Activated naive CD4-positive, alpha-beta T cell treated with anti-CD3 and anti-CD28 coated beads for 36 hours (primary cell): ENCODE data around the gene TRIM27. TPM values are rescaled to one million over a fixed set of nuclear protein-coding genes. Genes with fewer than 3 reads are reported as not detected.
"Not testable (repeated sequence)": the region's sequence is repeated elsewhere in the genome, so short reads cannot be mapped to it uniquely, and the experiment has no call there.

Source experiments
- CTCF ChIA-PET: fragments of 350-600 bp; sonication (Branson Sonifier 250); formaldehyde crosslinking; loops from one replicate; lab custom pipeline; 2021; ENCODE audit warnings: antibody characterized with exemption; lab: Charles Lee
- DNase-seq: peaks from one replicate; pipeline ENCODE4 v3.0.0-alpha.2; 2020
- H3K27ac Mint-ChIP-seq: one replicate; pipeline ENCODE4 v1.8.0; 2021; ENCODE audit warnings: mild to moderate bottlenecking, mixed read lengths
- H3K27me3 Mint-ChIP-seq: one replicate; pipeline ENCODE4 v1.8.0; 2021; ENCODE audit warnings: low read depth, mixed read lengths
- H3K36me3 Mint-ChIP-seq: one replicate; pipeline ENCODE4 v1.8.0; 2021; ENCODE audit warnings: low read depth, mixed read lengths
- H3K4me1 Mint-ChIP-seq: one replicate; pipeline ENCODE4 v1.8.0; 2021; ENCODE audit warnings: low read depth, mixed read lengths
- H3K4me3 Mint-ChIP-seq: one replicate; pipeline ENCODE4 v1.8.0; 2021; ENCODE audit warnings: mild to moderate bottlenecking, moderate library complexity, mixed read lengths
- H3K9me3 Mint-ChIP-seq: one replicate; pipeline ENCODE4 v1.8.0; 2021; ENCODE audit warnings: mixed read lengths
- intact Hi-C: fragments of 100-400 bp; cut with micrococcal nuclease; formaldehyde crosslinking; loops from one replicate; pipeline ENCODE4 v1.15.1; 2023
- total RNA-seq, 2 experiments: library from RNA; stranded (reverse); gene quantifications; one replicate each; pipeline ENCODE4 v1.2.3, GENCODE V29; 2021

TRIM27 gene
- total RNA-seq, 2 experiments from 2014 or later, result 35.8 to 41.4 TPM

DNA sequence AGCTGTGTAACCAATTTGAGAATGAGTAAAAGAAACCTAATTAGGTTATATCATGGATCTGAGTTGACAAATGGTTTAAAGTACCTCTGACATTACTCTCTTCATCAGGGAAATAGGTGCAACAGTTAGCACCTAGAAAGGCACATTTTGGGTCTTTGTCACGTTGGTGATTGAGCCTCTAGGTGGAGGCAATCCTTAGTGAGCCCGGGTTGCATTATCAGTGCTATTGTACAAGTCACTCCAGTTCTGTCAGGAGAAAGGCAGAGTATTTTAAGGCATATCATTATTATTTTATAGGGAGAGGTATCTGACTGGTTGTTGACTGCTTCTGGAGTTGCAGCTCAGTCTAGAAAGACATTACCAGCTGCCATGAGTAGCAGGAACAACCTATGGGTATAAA, 54.9 kb downstream of the TRIM27 start:
- Mint-ChIP-seq H3K27me3 (no peaks in the 10 kb centered on the region), H3K36me3 (no peaks in the 10 kb centered on the region), H3K27ac (no peak overlapping the region), H3K4me1 (peaks cover 19% of the 10 kb centered on the region), H3K4me3 (no peak overlapping the region), H3K9me3 (peaks cover 5% of the 10 kb centered on the region)
- intact Hi-C loops, result loop anchor here (5.0 to 10.0 kb wide), 3 partner anchors 604 to 1034 kb away; partner anchors contain the start of gene ZSCAN26
- CTCF ChIA-PET, result interaction anchor here (1.5 kb wide), 1 partner anchor 147 kb away, joined by 4 read pairs; no protein-coding TSS in a partner anchor
- no peak for DNase-seq

DNA sequence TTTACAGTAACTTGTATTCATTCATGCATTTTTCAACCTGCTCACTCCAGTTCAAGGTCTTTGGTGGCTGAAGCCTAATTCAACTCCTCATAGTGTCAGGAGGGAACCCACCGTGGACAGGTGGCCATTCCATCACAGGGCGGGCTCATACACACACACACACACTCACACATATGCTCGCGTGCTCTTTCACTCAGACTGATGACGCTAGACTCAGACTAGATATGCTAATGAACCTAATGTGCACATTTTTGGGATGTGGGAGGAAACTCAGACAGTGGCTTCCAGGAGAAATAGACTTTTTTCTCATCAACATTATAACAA, 56.7 kb downstream of the TRIM27 start:
- Mint-ChIP-seq H3K4me3 (peak overlapping the region; percentile 79), H3K27ac (peak overlapping the region; percentile 94), H3K9me3 (peaks cover 6% of the 10 kb centered on the region), H3K27me3 (peaks cover 3% of the 10 kb centered on the region), H3K36me3 (peaks cover 5% of the 10 kb centered on the region), H3K4me1 (peaks cover 29% of the 10 kb centered on the region)
- intact Hi-C loops, result loop anchor here (5.0 to 10.0 kb wide), 3 partner anchors 602 to 1032 kb away; partner anchors contain the start of gene ZSCAN26
- CTCF ChIA-PET, result no interaction called here
- peak; percentile 45 for DNase-seq

DNA sequence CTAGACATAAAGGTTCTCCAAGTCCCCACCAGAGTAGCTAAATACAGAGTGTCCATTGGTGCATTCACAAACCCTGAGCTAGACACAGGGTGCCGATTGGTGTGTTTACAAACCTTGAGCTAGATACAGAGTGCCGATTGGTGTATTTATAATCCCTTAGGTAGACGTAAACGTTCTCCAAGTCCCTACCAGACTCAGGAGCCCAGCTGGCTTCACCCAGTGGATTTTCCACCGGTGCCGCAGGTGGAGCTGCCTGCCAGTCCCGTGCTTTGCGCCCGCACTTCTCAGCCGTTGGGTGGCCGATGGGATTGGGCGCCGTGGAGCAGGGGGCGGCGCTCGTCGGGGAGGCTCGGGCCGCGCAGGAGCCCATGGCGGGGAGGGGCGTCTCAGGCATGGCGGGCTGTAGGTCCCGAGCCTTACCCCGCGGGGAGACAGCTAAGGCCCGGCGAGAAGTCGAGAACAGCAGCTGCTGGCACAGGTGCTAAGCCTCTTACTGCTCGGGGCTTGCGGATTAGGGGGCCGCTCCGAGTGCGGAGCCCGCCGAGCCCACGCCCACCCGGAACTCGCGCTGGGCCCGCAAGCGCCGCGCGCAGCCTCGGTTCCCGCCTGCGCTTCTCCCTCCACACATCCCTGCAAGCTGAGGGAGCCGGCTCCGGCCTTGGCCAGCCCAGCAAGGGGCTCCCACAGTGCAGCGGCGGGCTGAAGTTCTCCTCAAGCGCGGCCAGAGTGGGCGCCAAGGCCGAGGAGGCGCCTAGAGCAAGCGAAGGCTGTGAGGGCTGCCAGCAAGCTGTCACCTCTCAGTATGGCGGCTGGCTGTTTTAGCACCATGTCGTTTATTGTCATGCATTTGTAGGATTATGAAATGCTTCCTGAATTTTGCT, 57.3 kb downstream of the TRIM27 start:
- CTCF ChIA-PET, result interaction anchor here (0.6 to 7.2 kb wide), 4 partner anchors 28 to 974 kb away, joined by 3 to 68 read pairs (median 4); a partner anchor contains a TSS
- H3K27me3 Mint-ChIP-seq, H3K9me3 Mint-ChIP-seq, H3K36me3 Mint-ChIP-seq: not testable (repeated sequence)
- intact Hi-C loops, result loop anchor here (1.0 to 10.0 kb wide), 5 partner anchors 18 to 1032 kb away; partner anchors contain the start of gene ZSCAN26
- Mint-ChIP-seq H3K4me3 (peak overlapping the region; percentile 79), H3K4me1 (peaks cover 29% of the 10 kb centered on the region), H3K27ac (peak overlapping the region; percentile 94)
- DNase-seq, result peak; percentile 77

DNA sequence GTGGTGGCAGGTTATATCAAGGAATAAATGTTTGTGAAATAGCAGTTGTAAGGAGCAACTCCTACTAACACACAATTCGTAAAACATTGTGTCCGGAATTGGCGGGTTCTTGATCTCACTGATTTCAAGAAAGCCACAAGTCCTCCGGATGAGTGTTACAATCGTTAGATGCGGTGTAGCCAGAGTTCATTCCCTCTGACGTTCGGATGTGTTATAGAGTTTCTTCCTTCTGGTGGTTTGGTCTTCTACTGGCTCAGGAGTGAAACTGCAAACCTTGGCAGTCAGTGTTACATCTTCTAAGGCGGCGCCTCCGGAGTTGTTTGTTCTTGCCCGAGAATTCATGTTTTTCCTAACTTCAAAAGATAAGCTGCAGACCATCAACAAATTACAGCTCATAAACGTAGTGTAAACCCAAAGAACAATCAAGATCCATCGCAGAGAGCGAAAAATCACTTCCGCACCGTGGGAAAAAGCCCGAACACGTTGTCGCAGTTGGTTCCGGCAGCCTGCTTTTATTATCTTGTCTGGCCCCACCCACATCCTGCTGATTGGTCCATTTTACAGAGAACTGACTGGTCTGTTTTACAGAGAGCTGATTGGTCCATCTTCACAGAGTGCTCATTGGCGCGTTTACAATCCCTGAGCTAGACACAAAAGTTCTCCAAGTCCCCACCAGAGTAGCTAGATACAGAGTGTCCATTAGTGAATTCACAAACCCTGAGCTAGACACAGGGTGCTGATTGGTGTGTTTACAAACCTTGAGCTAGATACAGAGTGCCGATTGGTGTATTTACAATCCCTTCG, 58.2 kb downstream of the TRIM27 start:
- peaks cover 6% of the 10 kb centered on the region for H3K9me3 Mint-ChIP-seq
- intact Hi-C loops, result loop anchor here (1.0 to 10.0 kb wide), 5 partner anchors 19 to 1031 kb away; partner anchors contain the start of gene ZSCAN26
- H3K36me3 Mint-ChIP-seq, result peaks cover 5% of the 10 kb centered on the region
- DNase-seq, result peak; percentile 78
- H3K4me3 Mint-ChIP-seq, result peak overlapping the region; percentile 79
- CTCF ChIA-PET, result interaction anchor here (0.6 to 7.2 kb wide), 6 partner anchors 27 to 973 kb away, joined by 3 to 68 read pairs (median 4); a partner anchor contains a TSS
- H3K4me1 Mint-ChIP-seq, result peaks cover 32% of the 10 kb centered on the region
- peaks cover 3% of the 10 kb centered on the region for H3K27me3 Mint-ChIP-seq
- peak overlapping the region; percentile 94 for H3K27ac Mint-ChIP-seq

DNA sequence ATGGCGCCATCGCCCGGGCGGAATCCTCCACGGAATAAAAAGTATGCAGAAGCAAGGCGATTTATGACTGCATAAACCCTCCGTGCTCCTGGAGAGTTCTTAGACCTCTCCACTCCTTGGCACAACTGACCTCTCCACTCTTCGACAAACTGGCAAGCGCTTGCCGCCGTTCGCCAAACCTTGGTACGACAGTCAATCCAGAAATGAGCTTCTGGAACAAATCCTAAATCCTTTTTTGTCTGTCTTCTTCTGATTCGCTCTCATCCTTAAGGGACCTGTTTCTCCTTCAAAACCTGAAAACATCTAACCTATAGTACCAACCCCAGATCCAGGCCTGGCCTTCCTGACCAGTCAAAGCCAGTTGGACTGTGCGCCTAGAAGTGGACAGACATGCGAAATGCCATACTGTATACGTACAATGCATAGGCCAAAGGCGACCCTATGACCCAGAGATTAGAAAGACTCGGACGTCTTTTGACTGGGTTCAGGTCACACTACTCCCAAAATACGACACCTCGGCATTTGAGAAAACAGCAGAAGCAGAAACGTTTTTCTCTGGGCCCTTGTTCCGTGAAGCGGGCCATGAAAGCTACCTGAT, 59.4 kb downstream of the TRIM27 start:
- no peak for DNase-seq
- H3K27me3 Mint-ChIP-seq, result peaks cover 3% of the 10 kb centered on the region
- peaks cover 33% of the 10 kb centered on the region for H3K4me1 Mint-ChIP-seq
- CTCF ChIA-PET, result interaction anchor here (7.2 kb wide), 1 partner anchor 26 kb away, joined by 68 read pairs; no protein-coding TSS in a partner anchor
- H3K27ac Mint-ChIP-seq, result peak overlapping the region; percentile 92
- peaks cover 6% of the 10 kb centered on the region for H3K9me3 Mint-ChIP-seq
- H3K36me3 Mint-ChIP-seq, result peaks cover 5% of the 10 kb centered on the region
- H3K4me3 Mint-ChIP-seq, result peak overlapping the region; percentile 86
- intact Hi-C loops, result loop anchor here (10.0 kb wide), 2 partner anchors 600 to 1030 kb away; partner anchors contain the start of gene ZSCAN26

DNA sequence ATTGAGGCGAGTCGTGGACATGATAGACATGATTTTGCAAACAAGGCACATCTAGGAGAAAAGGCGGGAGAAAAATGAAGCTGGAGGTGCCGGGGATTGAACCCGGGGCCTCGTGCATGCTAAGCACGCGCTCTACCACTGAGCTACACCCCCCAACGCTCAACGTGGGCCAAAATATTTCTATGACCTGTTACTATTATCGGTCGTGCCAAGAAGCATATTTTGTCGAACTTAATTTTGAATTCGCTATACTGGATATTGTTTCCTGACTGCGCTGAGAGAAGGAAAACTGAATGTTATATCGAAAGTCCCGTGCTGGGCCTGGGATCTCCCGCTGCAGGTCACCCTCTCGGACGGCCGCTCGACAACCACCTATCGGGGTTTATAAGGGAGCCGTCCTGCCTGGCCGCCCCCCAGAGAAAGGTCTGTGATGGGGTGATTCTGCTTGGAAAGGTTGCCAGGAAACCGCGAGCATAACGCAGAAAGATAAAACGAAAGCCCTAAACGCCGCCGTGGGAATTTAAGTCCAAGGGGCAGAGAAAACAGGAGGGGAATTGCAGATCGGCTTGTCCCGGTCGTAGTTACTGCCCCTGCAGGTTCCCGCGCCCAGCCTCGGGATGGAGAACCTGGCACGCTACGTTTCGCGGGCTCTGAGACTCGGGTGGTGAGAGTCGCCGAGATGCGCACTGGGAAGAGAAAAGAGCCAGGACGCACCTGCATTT, 60.0 kb downstream of the TRIM27 start:
- Mint-ChIP-seq H3K4me1 (peaks cover 33% of the 10 kb centered on the region), H3K27ac (peak overlapping the region; percentile 92)
- CTCF ChIA-PET, result interaction anchor here (0.7 to 7.2 kb wide), 3 partner anchors 15 to 76 kb away, joined by 3 to 68 read pairs (median 3); no protein-coding TSS in a partner anchor

DNA sequence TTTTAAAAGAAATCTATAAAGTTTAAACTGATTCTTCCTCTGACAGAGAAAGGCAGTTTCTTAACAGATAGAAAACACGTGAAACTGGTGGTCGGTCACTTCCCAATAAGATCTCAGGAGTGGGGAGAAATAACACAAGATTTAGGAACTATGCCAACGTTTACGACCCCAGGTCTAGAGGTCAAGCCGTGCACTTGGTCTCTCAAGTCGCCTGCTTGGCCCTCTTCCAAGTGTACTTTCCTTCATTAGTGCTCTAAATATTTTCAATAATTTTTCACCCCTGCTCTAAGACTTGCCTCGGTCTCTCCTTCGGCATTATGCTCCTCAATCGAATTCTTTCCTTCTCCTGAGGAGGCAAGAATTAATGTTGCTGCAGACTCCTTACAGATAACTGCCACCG, 61.7 kb downstream of the TRIM27 start:
- H3K27ac Mint-ChIP-seq, result no peak overlapping the region
- H3K36me3 Mint-ChIP-seq, result peaks cover 5% of the 10 kb centered on the region
- intact Hi-C loops, result loop anchor here (10.0 kb wide), 2 partner anchors 597 to 1027 kb away; partner anchors contain the start of gene ZSCAN26
- peaks cover 6% of the 10 kb centered on the region for H3K9me3 Mint-ChIP-seq
- peaks cover 32% of the 10 kb centered on the region for H3K4me1 Mint-ChIP-seq
- DNase-seq, result no peak
- CTCF ChIA-PET, result interaction anchor here (0.7 to 7.2 kb wide), 3 partner anchors 13 to 1041 kb away, joined by 3 to 68 read pairs (median 14); no protein-coding TSS in a partner anchor
- no peak overlapping the region for H3K4me3 Mint-ChIP-seq
- H3K27me3 Mint-ChIP-seq, result peaks cover 3% of the 10 kb centered on the region

More for the DNA sequence above, 60.0 kb downstream of the TRIM27 start:
- H3K4me3 Mint-ChIP-seq, result peak overlapping the region; percentile 86
- peaks cover 3% of the 10 kb centered on the region for H3K27me3 Mint-ChIP-seq
- peaks cover 5% of the 10 kb centered on the region for H3K36me3 Mint-ChIP-seq
- DNase-seq, result peak; percentile 89
- intact Hi-C loops, result loop anchor here (1.0 to 10.0 kb wide), 7 partner anchors 25 to 1029 kb away; partner anchors contain the start of genes TRIM27 and ZSCAN26
- peaks cover 6% of the 10 kb centered on the region for H3K9me3 Mint-ChIP-seq

DNA sequence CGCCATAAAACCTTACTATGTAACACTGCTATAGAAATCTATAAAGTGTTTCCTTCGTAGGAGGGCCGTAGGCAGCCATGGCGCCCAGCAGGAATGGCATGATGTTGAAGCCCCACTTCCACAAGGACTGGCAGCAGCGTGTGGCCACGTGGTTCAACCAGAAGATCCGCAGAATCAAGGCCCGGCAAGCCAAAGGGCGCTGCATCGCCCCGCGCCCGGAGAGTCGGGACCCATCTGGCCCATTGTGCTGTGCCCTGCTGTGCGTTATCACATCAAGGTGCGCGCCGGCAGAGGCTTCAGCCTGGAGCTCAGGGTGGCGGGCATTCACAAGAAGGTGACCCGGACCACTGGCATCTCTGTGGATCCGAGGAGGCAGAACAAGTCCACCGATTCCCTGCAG, 62.4 kb downstream of the TRIM27 start:
- Mint-ChIP-seq H3K36me3 (peaks cover 5% of the 10 kb centered on the region), H3K4me1 (peaks cover 29% of the 10 kb centered on the region), H3K4me3 (no peak overlapping the region), H3K27ac (no peak overlapping the region), H3K27me3 (peaks cover 3% of the 10 kb centered on the region), H3K9me3 (peaks cover 7% of the 10 kb centered on the region)
- no peak for DNase-seq
- CTCF ChIA-PET, result interaction anchor here (0.6 to 7.2 kb wide), 3 partner anchors 13 to 157 kb away, joined by 3 to 68 read pairs (median 8); no protein-coding TSS in a partner anchor
- intact Hi-C loops, result loop anchor here (10.0 kb wide), 2 partner anchors 597 to 1027 kb away; partner anchors contain the start of gene ZSCAN26

DNA sequence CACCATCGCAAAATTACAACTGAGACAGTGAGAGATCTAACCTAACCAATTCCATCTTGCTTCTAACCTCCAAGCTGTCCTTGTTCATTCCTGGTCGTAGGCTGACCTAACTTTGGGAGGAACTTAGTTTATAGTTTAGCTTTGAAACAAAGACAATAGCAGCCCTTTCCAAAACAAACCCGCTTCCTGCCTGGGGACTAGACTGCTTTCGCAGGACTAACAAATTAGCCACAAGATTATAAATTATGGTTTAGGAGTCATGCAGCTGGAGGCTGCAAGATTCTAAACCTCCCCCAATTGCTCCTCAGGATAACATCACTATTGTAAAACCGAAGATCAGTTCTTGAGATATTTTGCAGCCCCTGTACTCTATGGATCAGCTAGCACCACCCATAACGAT, 63.2 kb downstream of the TRIM27 start:
- H3K27me3 Mint-ChIP-seq, result peaks cover 3% of the 10 kb centered on the region
- H3K4me1 Mint-ChIP-seq, result peaks cover 25% of the 10 kb centered on the region
- intact Hi-C loops, result loop anchor here (10.0 kb wide), 2 partner anchors 596 to 1026 kb away; partner anchors contain the start of gene ZSCAN26
- H3K9me3 Mint-ChIP-seq, result peaks cover 6% of the 10 kb centered on the region
- H3K27ac Mint-ChIP-seq, result no peak overlapping the region
- CTCF ChIA-PET, result interaction anchor here (2.6 to 7.2 kb wide), 2 partner anchors 12 to 22 kb away, joined by 8 to 68 read pairs; no protein-coding TSS in a partner anchor
- H3K4me3 Mint-ChIP-seq, result no peak overlapping the region
- DNase-seq, result no peak
- peaks cover 5% of the 10 kb centered on the region for H3K36me3 Mint-ChIP-seq

DNA sequence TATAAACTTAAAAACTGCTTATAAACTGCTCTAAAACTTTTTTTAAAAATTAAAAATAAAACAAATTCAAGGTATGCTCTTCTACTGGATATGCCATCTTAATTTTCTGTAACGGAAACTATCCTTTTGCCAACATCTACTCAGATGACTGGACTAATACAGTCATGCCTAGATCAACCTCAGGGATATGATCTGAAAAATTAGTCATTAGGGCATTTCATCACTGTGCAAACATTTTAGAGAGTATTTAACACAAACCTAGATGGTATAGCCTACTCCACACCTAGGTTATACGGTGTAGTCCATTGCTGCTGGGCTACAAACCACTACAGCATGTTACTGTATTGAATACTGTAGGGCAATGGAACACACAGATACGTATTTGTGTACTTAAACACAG, 64.8 kb downstream of the TRIM27 start:
- intact Hi-C loops, result no loop called here

More for the DNA sequence above, 64.8 kb downstream of the TRIM27 start:
- Mint-ChIP-seq H3K9me3 (peaks cover 4% of the 10 kb centered on the region), H3K27me3 (peaks cover 3% of the 10 kb centered on the region), H3K4me1 (peaks cover 14% of the 10 kb centered on the region), H3K36me3 (peaks cover 5% of the 10 kb centered on the region), H3K27ac (no peak overlapping the region), H3K4me3 (no peak overlapping the region)
- CTCF ChIA-PET, result interaction anchor here (2.6 kb wide), 1 partner anchor 10 kb away, joined by 8 read pairs; no protein-coding TSS in a partner anchor
- no peak for DNase-seq
